ENCODE data around the gene VMP1.
"Not testable (repeated sequence)": the region's sequence is repeated elsewhere in the genome, so short reads cannot be mapped to it uniquely, and the experiment has no call there.

The VMP1 gene

DNA sequence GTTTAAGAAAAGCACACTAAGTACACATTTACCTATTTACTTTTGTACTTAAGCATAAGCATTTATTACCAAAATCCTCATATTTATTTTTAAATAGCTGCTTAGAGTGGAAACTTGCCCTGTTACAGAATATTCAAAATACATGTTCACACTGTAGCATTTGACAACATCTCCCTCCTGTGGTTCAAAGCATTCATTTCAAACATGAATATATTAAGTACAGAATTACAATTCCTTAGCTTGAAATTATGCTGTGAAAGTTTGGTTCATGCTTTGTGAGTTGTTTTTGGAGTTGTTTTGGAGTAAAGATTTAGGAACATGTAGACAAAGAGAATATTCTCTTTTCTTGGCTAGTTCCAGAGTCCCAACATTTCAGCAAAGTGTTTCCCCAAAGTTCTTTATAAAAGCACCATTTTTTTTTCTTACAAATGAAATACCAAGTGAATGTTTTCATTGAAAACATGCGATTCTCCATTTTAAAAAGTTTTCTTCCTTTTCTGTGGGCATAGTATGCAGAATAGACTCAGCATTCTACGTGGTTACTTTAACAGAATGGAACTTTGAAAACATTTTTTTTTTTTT, 152.1 kb downstream of the VMP1 start:
- H3K27ac ChIP-seq (ENCODE audit: low read length), result no peak overlapping the region
- H3K36me3 ChIP-seq (ENCODE audit: control insufficient read depth in 2 of 2, insufficient read depth in 2 of 2, low read length in 2 of 2), result peaks cover 2 to 5% of the 10 kb centered on the region in 2 donors
- no peaks in the 10 kb centered on the region for H3K4me1 ChIP-seq (ENCODE audit: control insufficient read depth, insufficient read depth, low read length)
- no peaks in the 10 kb centered on the region for H3K27me3 ChIP-seq (ENCODE audit: control insufficient read depth in 1 of 2, insufficient read depth in 2 of 2, low read length in 2 of 2)
- H3K9me3 ChIP-seq (ENCODE audit: control insufficient read depth in 2 of 2, low read length in 2 of 2), result no peaks in the 10 kb centered on the region
- no peak overlapping the region for H3K9ac ChIP-seq (ENCODE audit: low read length in 2 of 2)
- H3K4me3 ChIP-seq (ENCODE audit: low read length in 2 of 2), result no peak overlapping the region

DNA sequence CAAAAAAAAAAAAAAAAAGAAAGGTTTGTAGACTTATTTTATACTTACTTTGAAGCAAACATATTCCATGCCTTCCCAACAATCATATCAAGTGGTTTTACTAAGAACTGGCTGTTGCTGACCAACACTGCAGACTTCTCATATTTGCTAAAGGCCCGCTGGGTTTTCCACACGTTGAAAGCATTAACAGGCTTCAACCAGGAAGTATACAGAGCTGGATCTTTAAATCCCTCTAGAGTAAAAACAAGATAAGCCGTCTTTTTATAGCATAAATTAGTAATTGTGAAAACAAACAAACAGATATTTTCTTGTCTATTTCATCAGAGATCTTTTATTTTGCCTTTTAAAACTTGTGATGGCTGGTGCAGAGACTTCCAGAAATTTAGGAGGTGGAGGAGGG, 156.2 kb downstream of the VMP1 start:
- Histone ChIP-seq H3K4me3 (ENCODE audit: low read length in 2 of 2) (no peak overlapping the region), H3K27ac (ENCODE audit: low read length) (no peak overlapping the region), H3K9me3 (ENCODE audit: control insufficient read depth in 2 of 2, low read length in 2 of 2) (no peaks in the 10 kb centered on the region), H3K4me1 (ENCODE audit: control insufficient read depth, insufficient read depth, low read length) (no peaks in the 10 kb centered on the region), H3K36me3 (ENCODE audit: control insufficient read depth in 2 of 2, insufficient read depth in 2 of 2, low read length in 2 of 2) (peaks cover 2 to 18% of the 10 kb centered on the region in 2 donors), H3K27me3 (ENCODE audit: control insufficient read depth in 1 of 2, insufficient read depth in 2 of 2, low read length in 2 of 2) (no peaks in the 10 kb centered on the region), H3K9ac (ENCODE audit: low read length in 2 of 2) (no peak overlapping the region)

DNA sequence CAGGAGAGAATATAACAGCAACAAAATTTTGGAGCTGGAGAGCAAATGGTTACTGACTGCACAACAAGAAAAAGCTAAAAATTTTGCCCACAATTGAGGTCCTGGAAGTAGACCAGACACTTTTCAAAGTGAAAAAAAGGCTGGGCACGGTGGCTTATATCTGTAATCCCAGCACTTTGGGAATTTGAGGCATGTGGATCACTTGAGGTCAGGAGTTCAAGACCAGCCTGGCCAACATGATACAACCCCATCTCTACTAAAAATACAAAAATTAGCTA, 162.4 kb downstream of the VMP1 start:
- H3K36me3 ChIP-seq (ENCODE audit: control insufficient read depth in 2 of 2, insufficient read depth in 2 of 2, low read length in 2 of 2), result peaks cover 2 to 14% of the 10 kb centered on the region in 2 donors
- H3K9ac ChIP-seq (ENCODE audit: low read length in 2 of 2), result no peak overlapping the region
- H3K27me3 ChIP-seq (ENCODE audit: control insufficient read depth in 1 of 2, insufficient read depth in 2 of 2, low read length in 2 of 2), result no peaks in the 10 kb centered on the region
- H3K4me3 ChIP-seq (ENCODE audit: low read length in 2 of 2), result no peak overlapping the region
- no peak overlapping the region for H3K27ac ChIP-seq (ENCODE audit: low read length)
- no peaks in the 10 kb centered on the region for H3K4me1 ChIP-seq (ENCODE audit: control insufficient read depth, insufficient read depth, low read length)
- no peaks in the 10 kb centered on the region for H3K9me3 ChIP-seq (ENCODE audit: control insufficient read depth in 2 of 2, low read length in 2 of 2)

DNA sequence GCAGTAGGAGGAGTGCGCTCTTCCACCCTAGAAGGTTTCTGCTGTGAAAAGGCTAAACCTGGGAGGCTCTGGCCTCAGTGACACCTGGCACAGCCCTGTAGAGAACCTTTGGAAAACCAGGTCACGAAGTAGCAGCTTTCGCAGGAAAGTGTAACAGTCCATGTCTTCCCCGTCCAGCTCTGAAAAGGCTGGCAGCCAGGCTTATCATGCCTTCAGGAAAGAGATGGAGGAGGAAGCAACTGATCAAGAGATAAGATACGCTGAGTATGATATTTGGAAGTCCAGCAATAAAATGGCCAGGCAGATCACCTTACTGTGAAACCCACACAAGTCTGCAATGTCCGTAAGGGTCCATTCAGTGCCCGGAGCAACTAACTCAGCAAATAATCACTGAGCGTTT, 163.0 kb downstream of the VMP1 start:
- no peak overlapping the region for H3K4me3 ChIP-seq (ENCODE audit: low read length in 2 of 2)
- no peaks in the 10 kb centered on the region for H3K27me3 ChIP-seq (ENCODE audit: control insufficient read depth in 1 of 2, insufficient read depth in 2 of 2, low read length in 2 of 2)
- H3K9me3 ChIP-seq (ENCODE audit: control insufficient read depth in 2 of 2, low read length in 2 of 2), result no peaks in the 10 kb centered on the region
- no peak overlapping the region for H3K9ac ChIP-seq (ENCODE audit: low read length in 2 of 2)
- no peaks in the 10 kb centered on the region for H3K4me1 ChIP-seq (ENCODE audit: control insufficient read depth, insufficient read depth, low read length)
- peaks cover 2 to 11% of the 10 kb centered on the region in 2 donors for H3K36me3 ChIP-seq (ENCODE audit: control insufficient read depth in 2 of 2, insufficient read depth in 2 of 2, low read length in 2 of 2)
- no peak overlapping the region for H3K27ac ChIP-seq (ENCODE audit: low read length)

DNA sequence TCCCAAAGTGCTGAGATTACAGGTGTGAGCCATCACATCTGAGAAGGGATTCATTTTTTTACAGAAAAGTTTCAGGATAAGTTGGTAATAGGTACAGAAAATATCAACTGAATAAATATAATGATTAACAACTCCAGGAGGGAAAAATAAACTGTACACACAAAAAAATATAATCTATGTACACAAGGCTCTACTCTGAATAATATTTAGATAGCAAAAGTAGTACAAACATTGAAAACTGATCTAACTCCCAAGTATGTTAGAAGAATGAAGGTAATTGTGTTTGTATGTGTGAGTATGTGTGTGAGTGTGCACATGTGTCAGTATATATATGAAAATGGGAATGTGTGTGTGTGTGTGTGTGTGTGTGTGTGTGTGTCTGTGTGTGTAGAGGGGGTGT, 164.9 kb downstream of the VMP1 start:
- no peaks in the 10 kb centered on the region for H3K9me3 ChIP-seq (ENCODE audit: control insufficient read depth in 2 of 2, low read length in 2 of 2)
- H3K27ac ChIP-seq (ENCODE audit: low read length), result no peak overlapping the region
- no peak overlapping the region for H3K4me3 ChIP-seq (ENCODE audit: low read length in 2 of 2)
- H3K4me1 ChIP-seq (ENCODE audit: control insufficient read depth, insufficient read depth, low read length), result no peaks in the 10 kb centered on the region
- no peaks in the 10 kb centered on the region for H3K27me3 ChIP-seq (ENCODE audit: control insufficient read depth in 1 of 2, insufficient read depth in 2 of 2, low read length in 2 of 2)
- H3K36me3 ChIP-seq (ENCODE audit: control insufficient read depth in 2 of 2, insufficient read depth in 2 of 2, low read length in 2 of 2), result peaks cover 9 to 13% of the 10 kb centered on the region in 2 donors
- no peak overlapping the region for H3K9ac ChIP-seq (ENCODE audit: low read length in 2 of 2)

DNA sequence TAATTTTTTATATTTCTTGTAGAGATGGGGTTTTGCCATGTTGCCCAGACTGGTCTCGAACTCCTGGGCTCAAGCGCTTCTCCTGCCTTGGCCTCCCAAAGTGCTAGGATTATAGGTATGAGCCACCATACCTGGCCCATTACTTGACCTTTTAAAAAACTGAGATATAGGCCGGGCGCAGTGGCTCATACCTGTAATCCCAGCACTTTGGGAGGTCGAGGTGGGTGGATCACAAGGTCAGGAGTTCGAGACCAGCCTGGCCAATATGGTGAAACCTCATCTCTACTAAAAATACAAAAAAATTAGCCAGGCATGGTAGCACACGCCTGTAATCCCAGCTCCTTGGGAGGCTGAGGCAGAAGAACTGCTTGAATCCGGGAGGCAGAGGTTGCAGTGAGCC, 166.0 kb downstream of the VMP1 start:
- not testable (repeated sequence) for H3K9ac ChIP-seq (ENCODE audit: low read length in 2 of 2); H3K9me3 ChIP-seq (ENCODE audit: control insufficient read depth in 2 of 2, low read length in 2 of 2); H3K27ac ChIP-seq (ENCODE audit: low read length); H3K4me1 ChIP-seq (ENCODE audit: control insufficient read depth, insufficient read depth, low read length); H3K27me3 ChIP-seq (ENCODE audit: control insufficient read depth in 1 of 2, insufficient read depth in 2 of 2, low read length in 2 of 2); H3K4me3 ChIP-seq (ENCODE audit: low read length in 2 of 2)
- peaks cover 13 to 14% of the 10 kb centered on the region in 2 donors for H3K36me3 ChIP-seq (ENCODE audit: control insufficient read depth in 2 of 2, insufficient read depth in 2 of 2, low read length in 2 of 2)

DNA sequence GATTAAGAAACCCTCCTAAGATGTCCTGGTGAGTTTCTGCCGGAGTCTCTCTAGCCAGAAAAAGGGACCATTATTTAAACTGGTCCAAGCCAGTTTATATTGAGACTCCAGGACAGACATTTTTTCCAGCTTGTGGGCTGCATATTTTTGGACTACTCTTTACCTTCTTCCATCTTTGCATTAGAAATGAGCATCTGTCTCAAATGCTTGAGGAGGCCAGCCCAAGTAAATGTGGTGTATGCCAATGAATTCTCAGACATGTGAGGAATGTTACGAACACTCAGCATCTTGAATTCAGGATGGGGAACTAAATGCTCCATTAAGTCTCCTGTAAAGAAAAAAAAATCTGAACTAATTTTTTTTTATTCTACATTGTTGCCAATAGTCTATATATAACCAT, 166.9 kb downstream of the VMP1 start:
- H3K4me3 ChIP-seq (ENCODE audit: low read length in 2 of 2), result no peak overlapping the region
- H3K27ac ChIP-seq (ENCODE audit: low read length), result no peak overlapping the region
- no peaks in the 10 kb centered on the region for H3K9me3 ChIP-seq (ENCODE audit: control insufficient read depth in 2 of 2, low read length in 2 of 2)
- H3K9ac ChIP-seq (ENCODE audit: low read length in 2 of 2), result no peak overlapping the region
- no peaks in the 10 kb centered on the region for H3K27me3 ChIP-seq (ENCODE audit: control insufficient read depth in 1 of 2, insufficient read depth in 2 of 2, low read length in 2 of 2)
- H3K4me1 ChIP-seq (ENCODE audit: control insufficient read depth, insufficient read depth, low read length), result no peaks in the 10 kb centered on the region
- H3K36me3 ChIP-seq (ENCODE audit: control insufficient read depth in 2 of 2, insufficient read depth in 2 of 2, low read length in 2 of 2), result peaks cover 13 to 14% of the 10 kb centered on the region in 2 donors

DNA sequence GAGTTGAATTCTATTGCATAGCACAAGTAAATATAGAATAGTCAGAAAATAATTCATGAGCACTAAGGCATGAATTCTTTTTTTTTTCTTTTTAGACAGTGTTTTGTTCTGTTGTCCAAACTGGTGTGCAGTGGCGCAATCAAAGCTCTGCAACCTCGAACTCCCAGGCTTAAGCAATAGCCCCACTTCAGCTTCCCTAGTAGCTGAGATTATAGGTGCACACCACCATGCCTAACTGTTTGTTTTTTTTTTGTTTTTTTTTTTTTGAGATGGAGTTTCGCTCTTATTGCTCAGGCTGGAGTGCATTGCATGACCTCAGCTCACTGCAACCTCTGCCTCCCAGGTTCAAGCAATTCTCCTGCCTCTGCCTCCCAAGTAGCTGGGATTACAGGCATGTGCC, 168.7 kb downstream of the VMP1 start:
- no peak overlapping the region for H3K4me3 ChIP-seq (ENCODE audit: low read length in 2 of 2)
- no peaks in the 10 kb centered on the region for H3K27me3 ChIP-seq (ENCODE audit: control insufficient read depth in 1 of 2, insufficient read depth in 2 of 2, low read length in 2 of 2)
- no peaks in the 10 kb centered on the region for H3K9me3 ChIP-seq (ENCODE audit: control insufficient read depth in 2 of 2, low read length in 2 of 2)
- no peak overlapping the region for H3K9ac ChIP-seq (ENCODE audit: low read length in 2 of 2)
- H3K4me1 ChIP-seq (ENCODE audit: control insufficient read depth, insufficient read depth, low read length), result no peaks in the 10 kb centered on the region
- H3K27ac ChIP-seq (ENCODE audit: low read length), result no peak overlapping the region
- H3K36me3 ChIP-seq (ENCODE audit: control insufficient read depth in 2 of 2, insufficient read depth in 2 of 2, low read length in 2 of 2), result peaks cover 17 to 18% of the 10 kb centered on the region in 2 donors

DNA sequence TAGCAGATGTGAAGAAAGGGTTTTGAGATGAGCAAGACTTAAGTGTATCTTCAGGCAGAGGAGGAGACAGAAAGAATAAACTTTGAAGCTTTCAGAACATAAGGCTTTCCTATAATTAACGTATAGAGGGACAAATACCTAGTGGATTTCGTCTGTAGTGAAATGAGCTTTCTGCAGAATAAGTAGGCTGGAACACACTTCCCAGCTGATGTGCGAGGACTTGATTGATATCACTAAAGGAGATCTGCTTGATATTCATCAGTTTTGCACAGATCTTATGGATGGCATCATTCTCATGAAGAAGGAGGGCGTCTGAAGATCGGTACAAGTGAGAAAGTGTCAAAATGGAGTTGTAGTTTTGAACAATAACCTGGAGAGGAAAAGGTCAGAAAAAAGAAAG, 170.5 kb downstream of the VMP1 start:
- H3K9me3 ChIP-seq (ENCODE audit: control insufficient read depth in 2 of 2, low read length in 2 of 2), result no peaks in the 10 kb centered on the region
- H3K27ac ChIP-seq (ENCODE audit: low read length), result no peak overlapping the region
- H3K27me3 ChIP-seq (ENCODE audit: control insufficient read depth in 1 of 2, insufficient read depth in 2 of 2, low read length in 2 of 2), result no peaks in the 10 kb centered on the region
- H3K9ac ChIP-seq (ENCODE audit: low read length in 2 of 2), result no peak overlapping the region
- no peaks in the 10 kb centered on the region for H3K4me1 ChIP-seq (ENCODE audit: control insufficient read depth, insufficient read depth, low read length)
- H3K36me3 ChIP-seq (ENCODE audit: control insufficient read depth in 2 of 2, insufficient read depth in 2 of 2, low read length in 2 of 2), result peaks cover 15 to 21% of the 10 kb centered on the region in 2 donors
- H3K4me3 ChIP-seq (ENCODE audit: low read length in 2 of 2), result no peak overlapping the region

DNA sequence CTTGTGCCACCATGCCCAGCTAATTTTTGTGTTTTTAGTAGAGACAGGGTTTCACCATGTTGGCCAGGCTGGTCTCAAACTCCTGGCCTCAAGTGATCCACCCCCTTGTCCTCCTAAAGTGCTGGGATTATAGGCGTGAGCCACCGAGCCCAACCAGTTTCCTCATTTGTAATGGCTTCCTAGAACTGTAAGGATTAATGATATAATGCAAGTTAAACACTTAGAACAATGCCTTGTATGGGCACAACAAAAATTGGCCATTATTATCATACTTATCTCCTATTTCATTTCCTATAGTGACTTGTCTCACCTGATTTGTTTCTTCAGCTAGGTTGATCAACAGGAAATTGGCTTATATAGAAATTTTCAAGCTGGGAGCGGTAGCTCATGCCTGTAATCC, 171.2 kb downstream of the VMP1 start:
- Histone ChIP-seq H3K9ac (ENCODE audit: low read length in 2 of 2) (no peak overlapping the region), H3K4me3 (ENCODE audit: low read length in 2 of 2) (no peak overlapping the region), H3K27me3 (ENCODE audit: control insufficient read depth in 1 of 2, insufficient read depth in 2 of 2, low read length in 2 of 2) (no peaks in the 10 kb centered on the region), H3K9me3 (ENCODE audit: control insufficient read depth in 2 of 2, low read length in 2 of 2) (no peaks in the 10 kb centered on the region), H3K36me3 (ENCODE audit: control insufficient read depth in 2 of 2, insufficient read depth in 2 of 2, low read length in 2 of 2) (peaks cover 15 to 24% of the 10 kb centered on the region in 2 donors), H3K27ac (ENCODE audit: low read length) (no peak overlapping the region), H3K4me1 (ENCODE audit: control insufficient read depth, insufficient read depth, low read length) (no peaks in the 10 kb centered on the region)

DNA sequence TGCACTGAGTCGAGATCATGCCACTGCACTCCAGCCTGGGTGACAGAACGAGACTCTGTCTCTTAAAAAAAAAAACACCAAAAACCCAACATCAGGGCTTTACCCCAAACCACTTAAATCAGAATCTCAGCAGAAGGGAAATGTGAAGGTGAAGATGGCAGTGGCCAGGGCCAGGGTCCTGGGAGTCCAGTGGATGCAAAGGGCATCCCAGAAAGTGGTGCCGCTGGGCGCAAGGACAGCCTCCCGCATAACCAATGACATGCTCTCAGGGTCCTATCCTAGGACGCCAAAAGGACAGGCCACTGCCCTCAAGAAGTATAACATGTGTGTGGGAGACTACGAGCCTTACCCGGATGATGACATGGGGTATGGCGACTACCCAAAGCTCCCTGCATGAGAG, 177.4 kb downstream of the VMP1 start:
- Histone ChIP-seq H3K4me1 (ENCODE audit: control insufficient read depth, insufficient read depth, low read length) (no peaks in the 10 kb centered on the region), H3K36me3 (ENCODE audit: control insufficient read depth in 2 of 2, insufficient read depth in 2 of 2, low read length in 2 of 2) (peaks cover 16 to 22% of the 10 kb centered on the region in 2 donors)

More for the DNA sequence above, 177.4 kb downstream of the VMP1 start:
- Histone ChIP-seq H3K4me3 (ENCODE audit: low read length in 2 of 2) (no peak overlapping the region), H3K9me3 (ENCODE audit: control insufficient read depth in 2 of 2, low read length in 2 of 2) (no peaks in the 10 kb centered on the region), H3K27me3 (ENCODE audit: control insufficient read depth in 1 of 2, insufficient read depth in 2 of 2, low read length in 2 of 2) (no peaks in the 10 kb centered on the region), H3K9ac (ENCODE audit: low read length in 2 of 2) (no peak overlapping the region), H3K27ac (ENCODE audit: low read length) (no peak overlapping the region)
